NCI-H2227 (cell line): ENCODE measurements around the gene TTC21A.
A peak's percentile ranks its signal among the peaks of the same experiment; 100 is the strongest.
"Not testable (repeated sequence)": the region's sequence is repeated elsewhere in the genome, so short reads cannot be mapped to it uniquely, and the experiment has no call there.

Experiments used
- DNase-seq: peaks from one replicate; lab custom pipeline; 2025; ENCODE audit not compliant: unreplicated experiment; lab: John Stamatoyannopoulos, UW

Gene TTC21A, protein sequence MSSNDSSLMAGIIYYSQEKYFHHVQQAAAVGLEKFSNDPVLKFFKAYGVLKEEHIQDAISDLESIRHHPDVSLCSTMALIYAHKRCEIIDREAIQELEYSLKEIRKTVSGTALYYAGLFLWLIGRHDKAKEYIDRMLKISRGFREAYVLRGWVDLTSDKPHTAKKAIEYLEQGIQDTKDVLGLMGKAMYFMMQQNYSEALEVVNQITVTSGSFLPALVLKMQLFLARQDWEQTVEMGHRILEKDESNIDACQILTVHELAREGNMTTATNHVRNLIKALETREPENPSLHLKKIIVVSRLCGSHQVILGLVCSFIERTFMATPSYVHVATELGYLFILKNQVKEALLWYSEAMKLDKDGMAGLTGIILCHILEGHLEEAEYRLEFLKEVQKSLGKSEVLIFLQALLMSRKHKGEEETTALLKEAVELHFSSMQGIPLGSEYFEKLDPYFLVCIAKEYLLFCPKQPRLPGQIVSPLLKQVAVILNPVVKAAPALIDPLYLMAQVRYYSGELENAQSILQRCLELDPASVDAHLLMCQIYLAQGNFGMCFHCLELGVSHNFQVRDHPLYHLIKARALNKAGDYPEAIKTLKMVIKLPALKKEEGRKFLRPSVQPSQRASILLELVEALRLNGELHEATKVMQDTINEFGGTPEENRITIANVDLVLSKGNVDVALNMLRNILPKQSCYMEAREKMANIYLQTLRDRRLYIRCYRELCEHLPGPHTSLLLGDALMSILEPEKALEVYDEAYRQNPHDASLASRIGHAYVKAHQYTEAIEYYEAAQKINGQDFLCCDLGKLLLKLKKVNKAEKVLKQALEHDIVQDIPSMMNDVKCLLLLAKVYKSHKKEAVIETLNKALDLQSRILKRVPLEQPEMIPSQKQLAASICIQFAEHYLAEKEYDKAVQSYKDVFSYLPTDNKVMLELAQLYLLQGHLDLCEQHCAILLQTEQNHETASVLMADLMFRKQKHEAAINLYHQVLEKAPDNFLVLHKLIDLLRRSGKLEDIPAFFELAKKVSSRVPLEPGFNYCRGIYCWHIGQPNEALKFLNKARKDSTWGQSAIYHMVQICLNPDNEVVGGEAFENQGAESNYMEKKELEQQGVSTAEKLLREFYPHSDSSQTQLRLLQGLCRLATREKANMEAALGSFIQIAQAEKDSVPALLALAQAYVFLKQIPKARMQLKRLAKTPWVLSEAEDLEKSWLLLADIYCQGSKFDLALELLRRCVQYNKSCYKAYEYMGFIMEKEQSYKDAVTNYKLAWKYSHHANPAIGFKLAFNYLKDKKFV (N-terminal part only)

DNA sequence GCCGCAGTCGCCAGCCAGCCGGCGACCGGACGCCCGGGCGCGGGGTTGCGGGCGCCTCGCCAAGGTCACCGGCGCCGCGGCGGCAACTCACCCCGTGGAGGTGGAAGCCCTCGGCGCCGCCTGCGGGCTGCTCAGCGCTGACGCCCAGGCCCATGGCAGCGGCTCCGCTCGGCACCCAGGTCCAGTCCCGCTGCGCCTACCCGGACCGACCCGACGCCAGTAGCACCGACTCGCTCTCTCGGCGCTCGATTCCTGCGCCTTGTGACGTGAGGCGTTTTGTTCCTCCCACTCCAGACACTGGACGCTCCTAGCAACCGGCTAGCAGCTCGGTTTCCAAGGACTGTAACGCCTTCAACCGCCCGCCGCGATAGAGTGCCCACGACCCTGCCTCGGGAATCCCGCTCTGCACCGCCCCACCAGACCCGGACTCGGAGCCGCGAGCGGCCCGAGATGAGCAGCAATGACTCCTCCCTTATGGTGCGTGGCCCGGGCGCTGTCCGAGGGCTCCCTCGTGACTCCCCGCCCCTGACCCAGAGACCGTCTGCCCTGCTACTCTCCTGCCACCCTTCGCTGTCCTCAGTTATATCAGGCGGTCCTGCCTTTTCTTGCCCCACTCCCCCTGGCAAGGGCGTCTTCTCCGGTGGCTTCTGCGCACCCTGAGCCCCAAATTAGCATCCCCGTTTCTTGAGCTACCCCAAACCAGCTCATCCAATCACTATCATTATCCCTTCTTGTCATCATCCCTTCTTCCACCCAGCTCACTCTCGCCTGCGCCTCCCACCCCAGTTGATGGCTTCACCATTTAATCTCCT, at the start of gene TTC21A, which contains the start of gene GORASP1:
Gene TTC21A, plus strand, starts transcription at position 293 of the 812 bp plus-strand sequence. Its CDS starts 158 bp downstream, at position 451.
Gene GORASP1, minus strand, starts transcription at position 240 of the 812 bp plus-strand sequence. Its CDS starts 86 bp downstream, at position 154.
- peak; percentile 86 for DNase-seq

DNA sequence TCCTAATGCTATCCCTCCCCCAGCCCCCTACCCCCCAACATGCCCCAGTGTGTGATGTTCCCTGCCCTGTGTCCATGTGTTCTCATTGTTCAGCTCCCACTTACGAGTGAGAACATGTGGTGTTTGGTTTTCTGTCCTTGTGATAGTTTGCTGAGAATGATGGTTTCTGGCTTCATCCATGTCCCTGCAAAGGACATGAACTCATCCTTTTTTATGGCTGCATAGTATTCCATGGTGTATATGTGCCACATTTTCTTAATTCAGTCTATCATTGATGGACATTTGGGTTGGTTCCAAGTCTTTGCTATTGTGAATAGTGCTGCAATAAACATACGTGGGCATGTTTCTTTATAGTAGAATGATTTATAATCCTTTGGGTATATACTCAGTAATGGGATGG, 46.3 kb upstream of the TTC21A start:
- DNase-seq, result not testable (repeated sequence)

DNA sequence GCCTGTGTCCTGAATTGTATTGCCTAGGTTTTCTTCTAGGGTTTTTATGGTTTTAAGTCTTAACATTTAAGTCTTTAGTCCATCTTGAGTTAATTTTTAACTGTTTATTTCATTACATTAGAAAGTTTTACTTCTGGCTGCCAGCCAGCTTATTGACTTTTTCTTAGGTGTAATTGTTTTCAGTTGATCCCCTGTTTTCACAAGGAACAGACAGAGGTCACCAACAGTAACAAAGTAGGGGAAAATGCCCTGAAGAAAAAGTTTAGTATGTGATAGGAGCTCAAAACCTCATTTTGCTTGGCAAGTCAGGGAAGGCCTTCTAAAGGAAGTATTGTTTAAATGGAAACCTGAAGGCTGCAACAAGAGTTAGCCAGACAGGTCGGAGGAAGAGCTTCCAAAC, 45.3 kb upstream of the TTC21A start:
- DNase-seq, result no peak

DNA sequence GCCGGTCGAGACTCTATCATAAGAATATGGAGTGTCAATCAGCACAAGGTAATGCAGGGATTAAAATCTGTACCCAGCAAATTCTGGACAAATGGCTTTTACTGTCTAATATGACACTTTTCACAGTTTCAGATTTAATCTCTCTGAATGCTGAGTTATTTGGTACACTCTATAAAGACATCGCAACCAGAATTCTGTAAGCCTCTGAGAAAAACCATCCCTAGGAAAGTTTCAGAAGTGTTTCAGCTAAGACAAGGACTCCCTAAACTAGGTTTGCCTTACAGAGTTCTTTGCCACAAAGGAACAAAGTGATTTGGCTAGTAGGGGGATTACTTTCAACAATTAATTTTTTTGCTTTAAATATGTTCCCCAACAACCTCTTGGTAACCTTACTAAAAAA, 44.3 kb upstream of the TTC21A start:
- no peak for DNase-seq

DNA sequence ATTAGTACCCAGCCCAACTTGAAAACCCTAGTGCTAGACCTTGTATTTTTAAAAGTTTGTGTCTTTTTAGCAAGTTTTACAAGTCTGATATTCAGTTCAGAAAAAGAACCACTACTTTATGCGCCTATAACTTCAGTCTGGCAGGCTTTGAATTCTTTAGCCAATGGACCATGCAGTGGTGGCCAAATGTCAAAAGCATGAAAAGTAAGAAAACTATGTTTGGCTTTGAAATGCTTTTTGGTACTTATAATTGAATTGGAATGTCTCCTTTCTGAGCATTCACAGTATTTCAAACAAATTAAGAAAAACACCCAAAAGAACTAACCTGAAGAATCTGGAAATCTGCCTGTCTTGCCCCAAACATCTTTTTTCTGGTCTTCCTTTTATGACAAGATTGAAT, 42.8 kb upstream of the TTC21A start:
- no peak for DNase-seq

GRCh38 chr3:39065197-39065596, 42.3 kb upstream of the TTC21A start:
- peak; percentile 11 for DNase-seq

- DNase-seq, result no peak
These were observed 40.2 kb upstream of the TTC21A start for GRCh38 chr3:39067286-39067685.

GRCh38 chr3:39068556-39068955, 38.9 kb upstream of the TTC21A start:
- no peak for DNase-seq

DNA sequence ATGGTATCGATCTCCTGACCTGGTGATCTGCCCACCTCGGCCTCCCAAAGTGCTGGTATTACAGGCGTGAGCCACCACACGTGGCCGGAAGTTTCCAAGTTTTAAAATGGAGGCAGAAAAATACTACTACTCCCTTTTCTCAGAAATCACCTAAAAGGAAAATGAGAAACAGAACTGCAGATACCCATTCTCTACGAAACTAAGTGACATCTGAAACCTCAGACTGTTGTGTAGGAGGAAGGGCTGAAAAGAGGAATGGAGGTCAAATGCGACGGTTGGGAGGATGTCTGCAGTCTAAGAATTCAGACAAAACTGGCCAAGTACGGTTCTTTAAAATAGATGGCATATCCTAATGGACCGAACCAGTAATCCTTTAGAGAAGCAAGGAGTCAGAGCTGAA, 31.6 kb upstream of the TTC21A start:
- no peak for DNase-seq

GRCh38 chr3:39079530-39079929, 27.9 kb upstream of the TTC21A start:
- no peak for DNase-seq

GRCh38 chr3:39080026-39080425, 27.5 kb upstream of the TTC21A start:
- no peak for DNase-seq

DNA sequence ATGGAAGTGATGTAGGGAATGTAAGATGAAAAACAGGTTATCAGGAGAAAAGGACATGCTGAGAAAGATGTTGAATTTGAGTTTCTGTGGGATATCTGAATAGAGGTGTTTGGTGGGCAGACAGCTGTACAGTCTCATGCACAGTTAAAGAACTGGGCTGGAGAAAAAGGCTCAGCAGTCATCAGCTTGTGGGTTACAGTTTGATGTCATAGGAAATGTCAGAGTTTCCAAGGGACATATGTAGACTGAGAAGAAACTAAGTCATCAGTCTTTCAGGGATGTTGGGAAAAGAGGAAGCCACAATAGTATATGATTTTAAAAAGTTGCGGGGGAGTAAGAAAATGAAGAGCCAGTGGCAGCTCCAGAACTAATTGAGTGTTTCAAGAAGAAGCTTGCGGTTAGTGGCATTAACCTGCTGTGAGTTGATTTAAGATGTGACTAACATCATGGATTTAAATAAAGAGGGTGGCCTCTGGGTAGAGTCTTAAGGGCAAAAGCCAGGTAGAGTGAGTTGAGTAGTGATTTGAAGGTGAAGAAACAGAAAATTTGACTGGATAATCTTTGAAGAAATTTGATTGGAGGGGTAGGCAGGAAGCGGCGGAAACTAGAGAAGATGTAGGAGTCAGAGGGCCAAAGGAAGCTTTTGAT, 24.7 kb upstream of the TTC21A start:
- no peak for DNase-seq

DNA sequence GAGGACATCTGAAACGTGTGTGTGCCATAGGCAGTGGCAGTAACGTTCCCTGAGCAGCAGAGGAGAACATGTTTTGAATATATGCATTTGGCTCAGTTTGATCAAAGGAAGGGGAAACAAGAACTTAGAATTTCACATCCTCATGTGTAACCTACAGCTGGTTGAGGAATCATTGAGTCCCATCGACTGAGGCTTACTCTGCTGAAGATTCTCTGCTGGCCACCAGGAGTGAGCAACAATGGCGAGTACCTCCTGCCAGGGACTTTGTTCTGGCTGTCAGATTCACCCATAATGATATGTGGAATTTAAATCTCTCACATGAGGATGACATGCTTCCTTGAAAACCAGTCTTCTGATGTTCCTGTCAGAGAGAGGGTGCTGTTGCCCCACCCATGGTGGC, 21.3 kb upstream of the TTC21A start:
- DNase-seq, result no peak

- no peak for DNase-seq
These were observed 19.0 kb upstream of the TTC21A start for GRCh38 chr3:39088456-39088855.

DNA sequence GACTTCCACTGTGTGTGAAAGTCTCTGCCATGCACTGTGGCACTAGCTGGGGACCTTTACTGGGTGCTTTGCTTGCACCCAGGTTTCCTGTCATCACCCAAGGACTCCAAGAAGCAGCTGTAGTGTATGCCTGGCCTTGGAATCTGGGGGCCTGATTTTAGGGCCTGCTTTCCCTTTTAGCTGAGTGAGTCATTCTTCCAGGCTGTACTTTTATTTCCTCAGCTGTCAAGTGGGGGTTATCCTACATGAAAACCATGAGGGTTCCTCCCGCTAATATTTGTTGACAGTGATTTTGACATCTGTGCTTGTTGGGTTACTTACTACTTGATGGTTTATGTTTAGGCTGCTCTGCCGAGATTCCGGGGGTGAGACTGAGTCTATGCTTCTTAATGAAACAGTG, 18.6 kb upstream of the TTC21A start:
- no peak for DNase-seq

DNA sequence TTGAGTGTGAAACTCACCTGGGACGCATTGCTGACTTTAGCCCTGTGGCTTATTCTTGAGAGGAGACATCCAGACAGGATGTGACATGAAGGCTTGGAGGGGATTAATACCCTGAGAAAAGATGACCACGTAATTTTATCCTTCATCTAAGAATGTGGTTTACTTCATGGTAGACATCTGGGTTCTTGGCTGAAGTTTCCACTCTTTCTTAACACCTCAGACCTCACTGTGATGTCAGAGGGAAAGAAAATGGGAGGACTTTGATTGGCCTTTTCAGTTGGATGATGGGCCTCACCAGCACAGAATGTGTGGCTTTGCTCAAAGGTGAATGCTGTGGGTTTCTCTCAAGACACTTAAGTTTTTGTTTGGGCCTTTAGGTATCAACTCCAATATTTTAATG, 16.6 kb upstream of the TTC21A start:
- DNase-seq, result no peak

- DNase-seq, result no peak
These were observed 12.4 kb upstream of the TTC21A start for GRCh38 chr3:39094851-39095677.

DNA sequence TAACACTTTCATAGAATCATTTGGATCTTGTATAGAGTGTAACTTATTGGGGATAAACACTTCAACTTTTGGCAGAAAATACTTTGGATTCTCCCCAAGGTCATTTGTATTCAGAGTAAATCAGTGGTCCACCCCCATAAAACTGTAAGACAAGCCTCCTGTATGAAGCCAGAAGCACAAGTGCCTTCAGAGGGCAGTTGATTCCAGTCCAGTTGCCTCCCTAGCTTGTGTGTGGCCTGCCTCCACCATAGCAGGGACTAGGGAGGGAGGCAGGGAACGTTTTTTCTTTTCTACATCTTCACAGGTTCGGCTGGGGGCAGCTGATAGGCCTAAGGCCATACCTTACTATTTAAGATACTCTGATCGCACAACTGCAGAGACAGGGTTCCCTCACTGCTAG, 11.7 kb upstream of the TTC21A start:
- no peak for DNase-seq

DNA sequence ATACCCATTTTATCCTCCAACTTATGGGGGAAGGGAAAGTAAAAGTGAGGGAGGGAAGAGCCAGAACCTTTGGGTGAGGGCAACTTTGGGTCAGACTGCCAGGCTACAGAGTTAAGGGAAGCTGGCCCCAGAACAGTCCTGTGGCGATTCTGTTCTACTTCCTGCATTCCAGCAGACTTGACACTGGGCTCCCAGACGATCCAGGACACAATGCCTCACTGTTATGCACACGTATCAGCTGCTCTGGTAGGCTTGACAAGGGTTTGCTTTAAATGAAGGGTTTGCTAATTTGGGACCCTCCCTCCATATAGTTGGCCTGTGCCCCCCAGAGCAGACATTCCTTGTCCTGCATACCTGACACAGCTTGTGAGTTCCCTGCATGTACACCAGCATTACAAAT, 10.7 kb upstream of the TTC21A start:
- no peak for DNase-seq
